HL-60 (cell line): ENCODE measurements around the gene RHCG.

Source experiments
- DNase-seq, 2 experiments: peaks; one replicate each; pipeline ENCODE4 v3.0.0-alpha.2; 2010 to 2020; ENCODE audit warnings: low read depth in 1 of 2, low spot score in 1 of 2
- H3K27ac ChIP-seq: fragments of 250-450 bp; sonication (Bioruptor Pico); replicated peaks from 2 replicates; pipeline ENCODE4 v1.5.1; 2020; ENCODE audit warnings: mild to moderate bottlenecking, moderate library complexity
- H3K27me3 ChIP-seq: fragments of 250-450 bp; sonication (Bioruptor Pico); 2 replicates; pipeline ENCODE4 v1.5.1; 2021; ENCODE audit warnings: mild to moderate bottlenecking, moderate library complexity; ENCODE audit not compliant: insufficient read depth, poor library complexity, severe bottlenecking
- H3K4me3 ChIP-seq: replicated peaks from 2 replicates; pipeline ENCODE4 v1.5.1; 2011; ENCODE audit warnings: mild to moderate bottlenecking, control low read depth, low read length; ENCODE audit not compliant: insufficient read depth
- GABPA ChIP-seq: IDR thresholded peaks from 2 replicates; pipeline ENCODE4 v1.6.1; 2012; ENCODE audit warnings: low read depth
- POLR2AphosphoS5 ChIP-seq: IDR thresholded peaks from 2 replicates; pipeline ENCODE4 v1.6.1; 2012; ENCODE audit warnings: low read depth
- SPI1 ChIP-seq: IDR thresholded peaks from 2 replicates; pipeline ENCODE4 v1.6.1; 2012; ENCODE audit warnings: low read depth, mild to moderate bottlenecking, borderline replicate concordance
- TF ChIP-seq, protein P1 (sequence below): IDR thresholded peaks from one replicate; pipeline ENCODE4 v1.5.1; 2011; ENCODE audit warnings: low read length, control low read depth, inconsistent platforms; ENCODE audit not compliant: insufficient read depth
- TF ChIP-seq, protein P2 (sequence below): IDR thresholded peaks from 2 replicates; pipeline ENCODE4 v1.6.1; 2012; ENCODE audit warnings: low read depth; ENCODE audit not compliant: insufficient replicate concordance

RHCG gene

DNA sequence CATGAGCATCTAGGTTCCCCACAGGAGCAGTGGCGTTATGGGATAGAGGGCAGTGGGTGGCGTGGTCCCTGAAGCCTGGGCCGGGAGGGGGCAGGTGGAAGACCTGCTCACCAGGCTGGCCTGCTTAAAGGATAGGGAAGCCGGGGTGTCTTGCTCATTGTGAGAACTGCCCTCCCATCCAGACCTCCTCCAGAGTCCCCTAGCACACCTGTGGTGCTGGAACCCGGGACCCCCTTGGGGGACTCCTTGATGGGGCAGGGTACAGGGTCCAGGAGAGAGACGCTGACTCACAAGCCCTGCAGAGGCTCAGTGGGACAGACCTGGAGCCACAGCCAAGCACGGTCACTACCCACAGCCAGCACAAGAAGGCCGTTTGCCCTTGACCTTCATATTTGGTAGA, 2.8 kb upstream of the RHCG start:
- H3K4me3 ChIP-seq: no peak overlapping the region
- TF ChIP-seq GABPA: no peak
- TF ChIP-seq, protein P1, sequence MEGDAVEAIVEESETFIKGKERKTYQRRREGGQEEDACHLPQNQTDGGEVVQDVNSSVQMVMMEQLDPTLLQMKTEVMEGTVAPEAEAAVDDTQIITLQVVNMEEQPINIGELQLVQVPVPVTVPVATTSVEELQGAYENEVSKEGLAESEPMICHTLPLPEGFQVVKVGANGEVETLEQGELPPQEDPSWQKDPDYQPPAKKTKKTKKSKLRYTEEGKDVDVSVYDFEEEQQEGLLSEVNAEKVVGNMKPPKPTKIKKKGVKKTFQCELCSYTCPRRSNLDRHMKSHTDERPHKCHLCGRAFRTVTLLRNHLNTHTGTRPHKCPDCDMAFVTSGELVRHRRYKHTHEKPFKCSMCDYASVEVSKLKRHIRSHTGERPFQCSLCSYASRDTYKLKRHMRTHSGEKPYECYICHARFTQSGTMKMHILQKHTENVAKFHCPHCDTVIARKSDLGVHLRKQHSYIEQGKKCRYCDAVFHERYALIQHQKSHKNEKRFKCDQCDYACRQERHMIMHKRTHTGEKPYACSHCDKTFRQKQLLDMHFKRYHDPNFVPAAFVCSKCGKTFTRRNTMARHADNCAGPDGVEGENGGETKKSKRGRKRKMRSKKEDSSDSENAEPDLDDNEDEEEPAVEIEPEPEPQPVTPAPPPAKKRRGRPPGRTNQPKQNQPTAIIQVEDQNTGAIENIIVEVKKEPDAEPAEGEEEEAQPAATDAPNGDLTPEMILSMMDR: no peak
- TF ChIP-seq SPI1: no peak
- peaks cover 27% of the 10 kb centered on the region for H3K27me3 ChIP-seq
- H3K27ac ChIP-seq: no peak overlapping the region
- no peak for DNase-seq

DNA sequence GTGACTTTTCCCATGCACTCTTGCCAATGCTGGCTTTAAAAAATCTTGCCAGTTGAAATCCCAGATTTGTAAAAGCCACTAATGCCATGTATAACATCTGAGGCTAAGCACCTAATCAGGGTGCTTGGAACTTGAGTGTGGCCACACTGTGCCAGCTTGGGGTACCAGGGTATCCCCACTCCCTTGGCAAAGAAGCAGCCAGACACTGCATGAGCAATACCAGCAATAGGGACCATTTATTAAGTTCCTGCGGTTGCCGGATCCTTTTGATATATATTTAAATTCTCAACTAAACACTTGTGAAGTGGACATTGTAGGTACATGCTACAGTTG, 2.2 kb upstream of the RHCG start:
- no peak overlapping the region for H3K27ac ChIP-seq
- no peak overlapping the region for H3K4me3 ChIP-seq
- DNase-seq: no peak
- TF ChIP-seq, protein P2, sequence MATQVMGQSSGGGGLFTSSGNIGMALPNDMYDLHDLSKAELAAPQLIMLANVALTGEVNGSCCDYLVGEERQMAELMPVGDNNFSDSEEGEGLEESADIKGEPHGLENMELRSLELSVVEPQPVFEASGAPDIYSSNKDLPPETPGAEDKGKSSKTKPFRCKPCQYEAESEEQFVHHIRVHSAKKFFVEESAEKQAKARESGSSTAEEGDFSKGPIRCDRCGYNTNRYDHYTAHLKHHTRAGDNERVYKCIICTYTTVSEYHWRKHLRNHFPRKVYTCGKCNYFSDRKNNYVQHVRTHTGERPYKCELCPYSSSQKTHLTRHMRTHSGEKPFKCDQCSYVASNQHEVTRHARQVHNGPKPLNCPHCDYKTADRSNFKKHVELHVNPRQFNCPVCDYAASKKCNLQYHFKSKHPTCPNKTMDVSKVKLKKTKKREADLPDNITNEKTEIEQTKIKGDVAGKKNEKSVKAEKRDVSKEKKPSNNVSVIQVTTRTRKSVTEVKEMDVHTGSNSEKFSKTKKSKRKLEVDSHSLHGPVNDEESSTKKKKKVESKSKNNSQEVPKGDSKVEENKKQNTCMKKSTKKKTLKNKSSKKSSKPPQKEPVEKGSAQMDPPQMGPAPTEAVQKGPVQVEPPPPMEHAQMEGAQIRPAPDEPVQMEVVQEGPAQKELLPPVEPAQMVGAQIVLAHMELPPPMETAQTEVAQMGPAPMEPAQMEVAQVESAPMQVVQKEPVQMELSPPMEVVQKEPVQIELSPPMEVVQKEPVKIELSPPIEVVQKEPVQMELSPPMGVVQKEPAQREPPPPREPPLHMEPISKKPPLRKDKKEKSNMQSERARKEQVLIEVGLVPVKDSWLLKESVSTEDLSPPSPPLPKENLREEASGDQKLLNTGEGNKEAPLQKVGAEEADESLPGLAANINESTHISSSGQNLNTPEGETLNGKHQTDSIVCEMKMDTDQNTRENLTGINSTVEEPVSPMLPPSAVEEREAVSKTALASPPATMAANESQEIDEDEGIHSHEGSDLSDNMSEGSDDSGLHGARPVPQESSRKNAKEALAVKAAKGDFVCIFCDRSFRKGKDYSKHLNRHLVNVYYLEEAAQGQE: no peak
- H3K27me3 ChIP-seq: peaks cover 27% of the 10 kb centered on the region

DNA sequence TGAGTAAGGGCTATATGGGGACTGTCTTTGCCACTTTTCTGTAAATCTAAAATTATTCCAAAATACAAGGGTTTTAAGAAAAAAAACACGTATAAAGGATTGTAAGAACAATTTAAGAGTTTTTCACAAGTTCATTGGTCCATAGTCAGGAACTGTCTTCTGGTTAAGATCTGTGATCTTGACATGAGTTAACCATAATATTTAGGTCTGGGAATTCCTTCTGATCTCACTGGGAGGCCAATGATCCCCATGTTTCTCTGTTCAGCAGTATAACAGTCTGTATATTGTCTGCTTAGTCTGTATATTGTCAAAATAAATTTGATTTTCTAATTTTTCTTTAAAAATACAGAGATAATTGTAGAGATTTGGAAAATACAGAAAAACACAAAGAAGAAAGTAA, 848 bp upstream of the RHCG start:
- no peak for DNase-seq
- Histone ChIP-seq H3K4me3 (no peak overlapping the region), H3K27ac (no peak overlapping the region), H3K27me3 (peaks cover 29% of the 10 kb centered on the region)
- TF ChIP-seq SPI1 (no peak), POLR2AphosphoS5 (no peak), GABPA (no peak)
- TF ChIP-seq, protein P2: no peak
- TF ChIP-seq, protein P1: no peak

DNA sequence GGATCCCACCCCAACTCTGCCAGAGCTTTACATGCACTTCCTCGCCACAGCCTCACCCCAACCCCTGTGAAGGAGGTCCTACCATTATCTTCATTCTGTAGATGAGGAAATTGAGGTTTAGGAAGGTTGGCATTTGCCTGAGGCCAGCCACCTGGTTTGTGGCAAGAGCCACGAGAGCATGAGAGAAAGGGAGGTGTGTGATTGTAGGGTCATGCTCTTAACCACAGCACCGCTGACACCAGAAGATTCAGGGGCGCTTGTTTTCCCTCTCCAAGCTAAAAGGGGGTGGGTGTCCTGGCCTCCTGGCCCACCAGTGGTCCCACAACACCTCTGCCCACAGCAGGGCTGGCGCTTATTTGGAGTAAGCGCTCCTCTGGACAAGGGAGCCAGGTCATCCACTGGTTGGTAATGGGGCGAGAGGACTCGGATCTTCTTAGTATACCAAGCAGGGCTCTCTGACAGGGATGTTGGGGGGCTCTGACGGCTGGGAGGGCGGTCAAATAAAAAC, 691 bp downstream of the RHCG start:
- TF ChIP-seq GABPA: no peak
- no peak for TF ChIP-seq SPI1
- TF ChIP-seq, protein P1: no peak
- TF ChIP-seq, protein P2: no peak
- TF ChIP-seq POLR2AphosphoS5: no peak
- Histone ChIP-seq H3K27me3 (peaks cover 30% of the 10 kb centered on the region), H3K27ac (no peak overlapping the region), H3K4me3 (no peak overlapping the region)
- peak in 1 of 2 experiments; percentile 19 for DNase-seq
